GM21723 (cell line): ENCODE data around the gene AKAP17A.
"Not testable (repeated sequence)": the region's sequence is repeated elsewhere in the genome, so short reads cannot be mapped to it uniquely, and the experiment has no call there.

Experiments
- ATAC-seq: cut with Tn5 transposase; IDR thresholded peaks from one replicate; pipeline ENCODE4 v1.9.1; 2021; ENCODE audit warnings: mild to moderate bottlenecking, moderate library complexity; ENCODE audit not compliant: unreplicated experiment

Gene AKAP17A

GRCh38 chrX:1601051-1601767 is 9.8 kb downstream of the AKAP17A start:
- no peak for ATAC-seq

DNA sequence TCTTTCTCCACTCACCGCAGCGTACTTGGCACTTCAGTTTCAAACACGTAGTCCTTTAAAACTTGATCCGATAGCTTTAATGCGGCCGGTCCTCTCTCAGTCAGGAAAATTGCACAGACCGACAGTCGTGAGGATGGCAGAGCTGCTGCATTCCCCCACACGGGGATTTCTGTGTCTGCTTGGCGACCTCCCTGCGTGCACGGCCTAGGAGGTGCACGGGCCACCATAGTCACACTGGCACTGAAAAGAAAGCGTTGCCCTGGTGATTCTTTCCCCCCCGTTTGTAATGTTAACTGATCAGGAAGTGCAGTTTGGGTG is 10.3 kb downstream of the AKAP17A start:
- ATAC-seq = no peak

DNA sequence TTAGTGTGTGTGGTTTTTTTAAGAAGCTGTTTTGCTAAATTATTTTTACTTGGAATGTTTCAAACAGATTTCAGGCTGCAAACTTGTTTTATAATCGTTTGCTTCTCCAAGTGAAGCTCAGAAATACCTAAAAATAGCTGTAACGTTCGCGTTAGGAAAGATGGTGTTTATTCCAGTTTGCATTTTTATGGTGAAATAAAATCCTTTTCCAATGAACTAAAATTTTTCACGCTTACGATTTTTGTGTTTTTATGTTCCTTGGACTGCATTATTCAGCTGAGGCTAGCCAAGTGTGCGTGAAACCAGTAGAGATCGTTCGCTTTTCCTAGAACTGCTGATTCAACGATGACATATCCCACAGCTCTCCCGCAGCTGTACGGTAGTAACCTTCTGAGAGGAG is 10.9 kb downstream of the AKAP17A start:
- ATAC-seq = no peak

GRCh38 chrX:1606496-1606895 is 15.1 kb downstream of the AKAP17A start:
- no peak for ATAC-seq

GRCh38 chrX:1609311-1609710 is 17.9 kb downstream of the AKAP17A start:
- ATAC-seq = no peak

DNA sequence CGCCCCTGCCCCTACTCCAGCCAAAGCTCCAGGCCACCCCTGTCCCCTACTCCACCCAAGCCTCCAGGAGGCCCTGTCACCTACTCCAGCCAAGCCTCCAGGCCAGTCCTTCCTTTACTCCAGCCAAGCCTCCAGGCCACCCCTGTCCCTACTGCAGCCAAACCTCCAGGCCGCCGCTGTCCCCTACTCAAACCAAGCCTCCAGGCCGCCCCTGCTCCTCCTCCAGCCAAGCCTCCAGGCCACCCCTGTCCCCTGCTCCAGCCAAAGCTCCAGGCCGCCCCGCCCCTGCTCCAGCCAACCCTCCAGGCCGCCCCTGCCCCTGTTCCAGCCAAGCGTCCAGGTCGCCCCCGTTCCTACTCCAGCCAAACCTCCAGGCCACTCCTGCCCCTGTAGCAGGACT is 18.4 kb downstream of the AKAP17A start:
- ATAC-seq = no peak

DNA sequence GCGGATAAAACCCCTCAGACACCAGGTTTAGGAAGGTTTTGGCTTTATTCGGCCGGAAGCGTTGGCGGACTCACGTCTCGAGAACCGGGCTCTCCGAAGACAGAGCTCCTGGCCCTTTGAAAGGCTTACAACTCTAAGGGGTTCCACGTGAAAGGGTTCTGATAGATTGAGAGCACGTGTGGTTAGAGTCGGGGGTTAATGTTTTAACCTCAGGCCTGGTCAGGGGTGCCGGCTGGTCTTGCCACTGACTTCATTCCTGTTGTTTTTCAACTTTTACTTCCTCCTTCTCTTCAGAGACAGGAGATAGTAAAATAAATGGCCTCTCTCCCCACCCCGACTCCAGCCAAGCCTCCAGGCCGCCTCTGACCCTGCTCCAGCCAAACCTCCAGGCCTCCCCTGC is 18.8 kb downstream of the AKAP17A start:
- no peak for ATAC-seq

- ATAC-seq = no peak
Measured at GRCh38 chrX:1610736-1611135, 19.3 kb downstream of the AKAP17A start.

DNA sequence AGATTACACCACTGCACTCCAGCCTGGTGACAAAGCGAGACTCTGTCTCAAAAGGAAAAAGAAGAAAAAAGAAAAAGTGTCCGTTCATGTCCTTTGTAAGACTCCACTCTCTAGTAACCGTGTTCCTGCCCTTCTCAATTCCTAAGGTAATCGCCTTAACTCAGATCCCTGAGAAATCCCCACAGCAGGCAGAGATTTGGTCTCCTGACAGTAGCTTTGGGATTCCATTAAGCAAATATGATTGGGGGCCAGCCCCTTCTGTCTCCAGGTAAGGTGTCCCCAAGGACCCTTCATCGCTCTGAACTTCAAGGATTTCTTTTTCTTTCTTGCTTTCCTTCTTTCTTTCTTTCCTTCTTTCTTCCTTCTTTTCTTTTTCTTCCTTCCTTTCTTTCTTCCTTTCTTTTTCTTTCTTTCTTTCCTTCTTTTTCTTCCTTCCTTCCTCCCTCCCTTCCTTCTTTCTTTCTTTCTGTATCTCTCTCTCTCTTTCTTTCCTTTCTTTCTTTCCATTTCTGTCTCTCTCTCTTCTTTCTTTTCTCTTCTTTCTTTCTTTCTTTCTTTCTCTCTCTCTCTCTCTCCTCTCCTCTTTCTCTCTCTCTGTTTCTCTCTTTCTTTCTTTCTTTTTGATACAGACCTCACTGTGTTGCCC is 21.4 kb downstream of the AKAP17A start:
- no peak for ATAC-seq

DNA sequence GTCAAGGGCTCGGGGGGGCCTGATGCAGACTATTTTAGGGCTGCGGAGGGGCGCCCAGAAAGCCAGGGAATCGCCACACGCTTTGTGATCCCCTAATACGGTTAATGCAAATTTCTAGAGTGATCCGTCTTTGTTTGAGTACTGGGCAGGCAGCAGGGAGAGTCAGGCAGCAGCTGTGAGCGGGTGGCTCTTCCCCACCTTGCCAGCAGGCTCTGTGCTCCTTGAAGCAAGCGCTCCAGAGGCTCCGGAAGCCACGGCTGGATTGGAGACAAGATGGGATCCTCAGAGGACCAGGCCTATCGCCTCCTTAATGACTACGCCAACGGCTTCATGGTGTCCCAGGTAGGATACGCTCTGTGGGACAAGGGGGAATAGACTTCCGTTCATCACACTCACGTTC is 23.5 kb downstream of the AKAP17A start, which contains the start of gene ASMT:
ASMT (plus strand) TSS at position 133 of the 400 bp plus-strand sequence; CDS start at position 274, 141 bp downstream.
- no peak for ATAC-seq

DNA sequence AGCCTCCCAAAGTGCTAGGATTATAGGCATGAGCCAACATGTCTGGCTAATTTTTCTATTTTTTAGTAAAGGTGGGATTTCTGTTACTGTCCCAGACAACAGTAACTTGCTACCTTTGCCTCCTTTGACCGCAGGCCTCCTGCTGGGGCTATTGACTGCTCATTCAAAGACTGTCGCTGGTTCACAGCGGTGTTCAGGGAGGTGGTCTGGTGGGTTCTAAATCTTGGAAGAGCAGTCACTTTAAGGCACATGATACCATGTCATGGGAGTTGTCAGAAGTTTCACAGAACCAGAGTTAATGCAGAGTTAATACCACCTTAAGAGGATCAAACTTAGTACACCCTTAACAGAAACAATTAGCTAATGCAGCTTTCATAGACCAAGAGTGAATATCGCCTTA is 27.3 kb downstream of the AKAP17A start:
- no peak for ATAC-seq

- ATAC-seq = no peak
Measured at GRCh38 chrX:1623691-1624090, 32.3 kb downstream of the AKAP17A start.

DNA sequence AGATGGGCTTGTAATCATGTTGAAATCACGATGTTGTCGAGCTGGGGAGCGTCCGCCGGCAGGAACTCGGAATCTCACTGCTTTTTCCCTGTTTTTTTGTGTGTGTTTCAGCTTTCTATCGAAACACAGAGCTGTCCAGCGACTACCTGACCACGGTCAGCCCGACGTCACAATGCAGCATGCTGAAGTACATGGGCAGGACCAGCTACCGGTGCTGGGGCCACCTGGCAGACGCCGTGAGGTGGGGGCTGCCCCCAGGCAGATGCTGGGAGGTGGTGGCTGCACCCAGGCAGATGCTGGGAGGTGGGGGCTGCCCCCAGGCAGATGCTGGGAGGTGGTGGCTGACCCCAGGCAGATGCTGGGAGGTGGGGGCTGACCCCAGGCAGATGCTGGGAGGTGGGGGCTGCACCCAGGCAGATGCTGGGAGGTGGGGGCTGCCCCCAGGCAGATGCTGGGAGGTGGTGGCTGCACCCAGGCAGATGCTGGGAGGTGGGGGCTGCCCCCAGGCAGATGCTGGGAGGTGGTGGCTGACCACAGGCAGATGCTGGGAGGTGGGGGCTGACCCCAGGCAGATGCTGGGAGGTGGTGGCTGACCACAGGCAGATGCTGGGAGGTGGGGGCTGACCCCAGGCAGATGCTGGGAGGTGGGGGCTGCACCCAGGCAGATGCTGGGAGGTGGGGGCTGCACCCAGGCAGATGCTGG is 32.9 kb downstream of the AKAP17A start:
- not testable (repeated sequence) for ATAC-seq

DNA sequence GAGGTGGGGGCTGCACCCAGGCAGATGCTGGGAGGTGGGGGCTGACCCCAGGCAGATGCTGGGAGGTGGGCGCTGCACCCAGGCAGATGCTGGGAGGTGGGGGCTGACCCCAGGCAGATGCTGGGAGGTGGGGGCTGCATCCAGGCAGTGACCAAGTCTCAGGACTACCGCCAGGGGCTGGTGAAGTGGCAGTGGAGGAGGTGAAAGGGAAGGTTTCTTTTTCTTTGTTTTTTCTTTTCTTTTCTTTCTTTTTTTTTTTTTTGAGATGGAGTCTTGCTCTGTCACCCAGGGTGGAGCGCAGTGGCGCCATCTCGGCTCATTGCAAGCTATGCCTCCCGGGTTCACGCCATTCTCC is 33.4 kb downstream of the AKAP17A start:
- ATAC-seq = not testable (repeated sequence)

DNA sequence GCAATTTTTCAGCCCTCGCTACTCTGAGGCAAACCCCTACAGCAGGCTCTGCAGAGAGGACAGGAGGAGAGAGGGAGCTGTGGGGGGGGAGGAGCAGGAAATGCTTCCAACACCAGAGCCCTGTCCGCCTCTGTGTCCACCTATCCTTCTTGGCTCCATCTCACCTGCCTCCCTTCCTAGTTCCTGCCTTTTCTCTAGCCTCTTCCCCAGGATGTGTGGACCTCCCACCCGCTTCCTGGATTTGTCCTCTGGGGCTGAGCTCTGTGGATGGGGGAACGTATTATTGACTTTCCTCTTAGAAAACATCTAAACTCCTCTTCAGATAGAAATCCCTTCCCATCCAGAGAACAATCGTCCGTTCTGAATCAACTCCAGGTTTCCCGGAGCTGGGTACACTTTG is 37.8 kb downstream of the AKAP17A start:
- no peak for ATAC-seq

DNA sequence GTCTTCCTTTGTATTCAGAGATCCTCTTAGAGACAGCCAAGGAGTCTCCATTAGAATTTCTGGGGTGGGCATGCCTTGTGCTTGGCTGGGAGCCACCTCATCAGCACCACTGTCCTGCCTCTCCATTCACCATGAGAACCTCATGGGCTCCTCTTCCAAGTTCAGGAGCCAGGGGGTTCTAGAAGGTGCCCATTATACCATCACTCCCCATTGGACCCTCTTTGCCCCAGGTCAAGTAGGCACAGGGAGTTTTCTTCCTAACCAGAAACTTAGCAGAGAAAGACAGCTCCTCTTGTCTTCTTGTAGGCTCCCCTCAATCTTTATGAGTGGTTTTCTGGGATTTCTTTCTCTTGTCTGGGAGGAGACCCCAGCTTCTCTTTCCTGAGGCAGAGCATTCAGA is 54.6 kb downstream of the AKAP17A start:
- ATAC-seq = no peak

DNA sequence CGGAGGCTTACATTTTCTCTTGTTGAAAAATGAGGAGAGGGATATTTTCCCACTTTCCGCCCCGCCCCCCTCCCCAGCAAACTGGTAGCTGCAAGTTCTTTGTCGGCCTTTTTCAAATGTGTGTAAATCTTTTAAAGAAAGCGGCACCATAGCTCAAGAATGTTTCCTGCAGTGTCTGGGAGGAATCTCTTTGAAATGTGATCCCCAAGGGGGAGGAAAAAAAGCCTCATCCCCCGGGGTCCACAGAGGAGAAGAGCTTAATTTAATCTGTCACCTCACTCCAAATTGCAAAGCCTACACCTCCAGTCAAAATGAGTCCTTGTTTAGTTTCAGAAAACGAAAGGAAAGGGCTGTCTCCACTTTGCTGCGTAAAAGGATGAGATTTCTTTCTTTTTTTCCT is 58.2 kb downstream of the AKAP17A start:
- no peak for ATAC-seq
